Body of pancreas (tissue), 4 donors: ENCODE data around the gene CENPF. TPM values are rescaled to one million over a fixed set of nuclear protein-coding genes. Genes with fewer than 3 reads are reported as not detected.
A peak's percentile ranks its signal among the peaks of the same experiment; 100 is the strongest.

Experiments
- ATAC-seq: fragments of 150-250 bp; one replicate; pipeline ENCODE4 v1.9.1; 2016
- DNase-seq, 4 donors: peaks; one replicate each; pipeline ENCODE4 v3.0.0-alpha.2; 2019
- H3K27ac ChIP-seq, 4 donors: fragments of 200-600 bp; sonication (generic); 1 replicate in 3 of 4; 2 replicates in 1 of 4; pipeline versions ENCODE4 v1.5.1 to v1.6.1; 2016 to 2019; ENCODE audit warnings: mild to moderate bottlenecking in 1 of 4, mixed read lengths in 1 of 4, moderate library complexity in 1 of 4
- H3K27me3 ChIP-seq, 2 donors: fragments of 200-600 bp; sonication (generic); one replicate each; pipeline ENCODE4 v1.6.0; 2016; ENCODE audit warnings: mild to moderate bottlenecking in 1 of 2
- H3K36me3 ChIP-seq, 2 donors: fragments of 200-600 bp; sonication (generic); replicated peaks in 1 of 2; 2 replicates each; pipeline ENCODE4 v1.5.1; 2016; ENCODE audit warnings: low read depth in 2 of 2; ENCODE audit not compliant: insufficient read depth in 1 of 2
- H3K4me1 ChIP-seq: fragments of 200-600 bp; sonication (generic); one replicate; pipeline ENCODE4 v1.6.0; 2016
- H3K4me3 ChIP-seq, 2 donors: fragments of 200-600 bp; sonication (generic); 1 replicate in 1 of 2; 2 replicates in 1 of 2; pipeline ENCODE4 v1.5.1; 2016 to 2019
- H3K9me3 ChIP-seq, 3 donors: fragments of 200-600 bp; sonication (generic); 1 replicate in 2 of 3; 2 replicates in 1 of 3; pipeline ENCODE4 v1.5.1; 2016
- POLR2A ChIP-seq, 3 donors: fragments of 450-650 bp; IDR thresholded peaks; one replicate each; pipeline ENCODE4 v1.6.1; 2016; ENCODE audit warnings: antibody characterized with exemption in 3 of 3, mild to moderate bottlenecking in 2 of 3
- WGBS, 2 donors: methylation state at CpG; one replicate each; pipeline ENCODE4 v1.1.5; 2017; 5-methylcytosine and 5-hydroxymethylcytosine counted together
- intact Hi-C: fragments of 100-400 bp; cut with DNase I; formaldehyde crosslinking; loops from one replicate; pipeline ENCODE4 v1.15.1; 2023
- total RNA-seq, 2 donors: library from RNA; depleted of rRNA; stranded (reverse); fragments of >200 nt; gene quantifications; one replicate each; pipeline ENCODE4 v1.1.0, GENCODE V29; 2016
- TF ChIP-seq, protein P1 (sequence below), 7 experiments: fragments of 450-650 bp in 4 of 7; fragments of 200-600 bp in 3 of 7; sonication (generic) in 3 of 7; IDR thresholded peaks; one replicate each; pipeline ENCODE4 v1.5.1; 2016 to 2019; ENCODE audit warnings: antibody characterized with exemption in 7 of 7

CENPF gene
- total RNA-seq, 2 donors from 2014 or later, result under 0.01 TPM; not detected in 1

DNA sequence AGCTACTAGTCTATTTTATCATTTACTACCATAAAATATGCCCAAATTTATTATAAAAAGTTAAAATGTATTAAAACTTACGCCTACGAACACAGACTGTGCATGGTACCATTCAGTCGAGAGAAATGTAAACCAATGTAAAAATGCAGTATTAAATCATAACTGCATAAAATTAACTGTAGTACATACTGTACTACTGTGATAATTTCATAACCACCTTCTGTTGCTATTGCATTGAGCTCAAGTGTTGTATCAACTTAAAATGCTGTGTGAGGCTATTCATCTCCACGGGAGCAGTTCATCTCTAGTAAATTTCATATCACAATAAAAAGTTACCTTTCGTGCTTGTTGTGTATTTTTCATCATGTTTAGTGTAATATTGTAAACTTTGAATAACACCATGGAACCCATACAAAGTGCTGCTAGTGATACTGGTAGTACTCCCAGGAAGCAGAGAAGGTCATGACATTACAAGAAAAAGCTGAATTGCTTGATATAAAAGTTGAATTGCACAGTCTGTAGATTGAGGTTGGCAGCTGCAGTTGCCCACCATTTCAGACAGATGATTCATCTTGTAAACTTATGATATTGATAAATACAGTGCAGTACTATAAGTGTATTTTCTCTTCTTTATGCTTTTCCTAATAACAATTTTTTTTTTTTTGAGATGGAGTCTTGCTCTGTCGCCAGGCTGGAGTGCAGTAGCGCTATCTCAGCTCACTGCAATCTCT, 19.0 kb upstream of the CENPF start:
- DNase-seq, result no peak
- TF ChIP-seq, protein P1, sequence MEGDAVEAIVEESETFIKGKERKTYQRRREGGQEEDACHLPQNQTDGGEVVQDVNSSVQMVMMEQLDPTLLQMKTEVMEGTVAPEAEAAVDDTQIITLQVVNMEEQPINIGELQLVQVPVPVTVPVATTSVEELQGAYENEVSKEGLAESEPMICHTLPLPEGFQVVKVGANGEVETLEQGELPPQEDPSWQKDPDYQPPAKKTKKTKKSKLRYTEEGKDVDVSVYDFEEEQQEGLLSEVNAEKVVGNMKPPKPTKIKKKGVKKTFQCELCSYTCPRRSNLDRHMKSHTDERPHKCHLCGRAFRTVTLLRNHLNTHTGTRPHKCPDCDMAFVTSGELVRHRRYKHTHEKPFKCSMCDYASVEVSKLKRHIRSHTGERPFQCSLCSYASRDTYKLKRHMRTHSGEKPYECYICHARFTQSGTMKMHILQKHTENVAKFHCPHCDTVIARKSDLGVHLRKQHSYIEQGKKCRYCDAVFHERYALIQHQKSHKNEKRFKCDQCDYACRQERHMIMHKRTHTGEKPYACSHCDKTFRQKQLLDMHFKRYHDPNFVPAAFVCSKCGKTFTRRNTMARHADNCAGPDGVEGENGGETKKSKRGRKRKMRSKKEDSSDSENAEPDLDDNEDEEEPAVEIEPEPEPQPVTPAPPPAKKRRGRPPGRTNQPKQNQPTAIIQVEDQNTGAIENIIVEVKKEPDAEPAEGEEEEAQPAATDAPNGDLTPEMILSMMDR (IDR thresholded peaks at IDR 0.05), result no peak
- no peak for TF ChIP-seq POLR2A (IDR thresholded peaks at IDR 0.05)
- Histone ChIP-seq H3K27ac (no peak overlapping the region), H3K36me3 (no peaks in the 10 kb centered on the region), H3K4me3 (no peak overlapping the region), H3K4me1 (no peaks in the 10 kb centered on the region), H3K9me3 (no peaks in the 10 kb centered on the region), H3K27me3 (no peaks in the 10 kb centered on the region)
- ATAC-seq, result no peak
- 74 to 78% methylated on average over 7 of the region's 7 CpGs for WGBS, 2 donors
- intact Hi-C loops, result loop anchor here (10.0 kb wide), 1 partner anchor 249 kb away; no protein-coding TSS in a partner anchor

DNA sequence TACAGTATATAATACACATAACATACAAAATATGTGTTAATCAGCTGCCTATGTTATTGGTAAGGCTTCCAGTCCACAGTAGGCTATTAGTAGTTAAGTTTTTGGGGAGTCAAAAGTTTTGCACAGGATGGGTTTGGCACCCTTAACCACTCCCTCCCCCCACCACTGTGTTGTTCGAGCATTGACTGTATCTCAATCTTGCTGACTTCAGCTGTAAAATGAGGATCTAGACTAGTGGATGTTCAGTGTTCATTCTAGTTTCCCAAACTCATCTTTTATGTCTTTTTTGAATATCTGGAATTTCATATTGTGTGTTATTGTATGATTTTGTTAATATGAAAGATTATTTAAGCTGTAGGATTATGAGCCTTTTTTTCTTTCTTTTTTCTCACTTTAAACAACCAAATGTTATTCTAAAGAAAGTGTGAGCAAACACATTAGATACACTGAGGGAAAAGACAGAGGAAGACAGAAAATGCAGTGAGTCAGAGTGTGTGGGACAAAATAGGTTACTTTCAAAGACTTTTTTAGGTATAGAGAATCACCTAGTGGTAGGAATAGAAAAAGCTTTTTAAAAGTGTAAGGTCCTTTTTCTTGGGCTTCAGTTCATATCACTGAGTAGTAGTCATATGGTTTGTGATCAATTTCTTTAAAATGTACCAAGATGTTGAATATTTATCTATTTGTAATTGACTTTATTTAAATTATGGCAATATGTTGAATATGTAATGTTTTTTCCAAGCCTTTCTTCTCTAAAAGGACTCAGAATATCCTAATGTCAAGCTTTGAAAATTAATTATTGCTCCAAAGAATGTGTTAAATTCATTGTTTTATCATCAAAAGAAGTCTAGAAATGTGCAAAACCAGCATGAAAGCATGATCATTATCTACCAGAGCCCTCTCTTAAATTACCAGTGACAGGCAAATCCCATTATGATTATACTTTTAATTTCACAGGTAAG, 17.9 kb upstream of the CENPF start:
- intact Hi-C loops, result loop anchor here (10.0 kb wide), 1 partner anchor 250 kb away; no protein-coding TSS in a partner anchor
- 40 to 48% methylated on average over 1 of the region's 1 CpG for WGBS, 2 donors

DNA sequence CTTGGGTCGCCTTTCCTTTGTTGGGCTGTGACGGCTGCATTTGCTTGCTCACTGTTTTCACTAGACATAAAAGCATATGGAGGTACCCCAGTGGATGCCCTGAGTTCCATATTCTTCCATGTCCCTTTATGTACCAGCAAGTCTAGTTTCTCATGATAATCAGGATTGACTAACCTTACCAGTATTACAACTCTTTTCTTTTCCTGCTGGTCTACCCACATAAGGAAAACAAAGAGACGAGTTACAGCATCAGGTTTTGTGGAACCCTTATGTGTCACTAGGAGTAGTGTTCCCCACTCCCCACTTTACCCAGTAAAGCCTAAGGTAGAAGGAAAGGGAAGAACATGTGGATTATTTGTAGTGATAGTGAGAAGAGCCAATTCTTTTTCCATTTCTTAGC, 16.4 kb upstream of the CENPF start:
- H3K27ac ChIP-seq, result no peak overlapping the region
- H3K4me3 ChIP-seq, result no peak overlapping the region
- ATAC-seq (no peak), DNase-seq (no peak)
- H3K9me3 ChIP-seq, result no peaks in the 10 kb centered on the region
- no peaks in the 10 kb centered on the region for H3K4me1 ChIP-seq
- WGBS, 2 donors, result 47 to 75% methylated on average over 3 of the region's 3 CpGs
- TF ChIP-seq POLR2A (IDR thresholded peaks at IDR 0.05), result no peak
- TF ChIP-seq, protein P1 (IDR thresholded peaks at IDR 0.05), result no peak
- no peaks in the 10 kb centered on the region for H3K36me3 ChIP-seq
- no peaks in the 10 kb centered on the region for H3K27me3 ChIP-seq
- intact Hi-C loops, result loop anchor here (10.0 kb wide), 1 partner anchor 252 kb away; no protein-coding TSS in a partner anchor

More for the DNA sequence above, 17.9 kb upstream of the CENPF start:
- Histone ChIP-seq H3K4me3 (no peak overlapping the region), H3K9me3 (no peaks in the 10 kb centered on the region), H3K27ac (no peak overlapping the region), H3K27me3 (no peaks in the 10 kb centered on the region), H3K4me1 (no peaks in the 10 kb centered on the region), H3K36me3 (no peaks in the 10 kb centered on the region)
- no peak for TF ChIP-seq POLR2A (IDR thresholded peaks at IDR 0.05)
- TF ChIP-seq, protein P1 (IDR thresholded peaks at IDR 0.05), result peak; percentile 17 to 89 (median 74)
- ATAC-seq (peak; percentile 83), DNase-seq (no peak)

DNA sequence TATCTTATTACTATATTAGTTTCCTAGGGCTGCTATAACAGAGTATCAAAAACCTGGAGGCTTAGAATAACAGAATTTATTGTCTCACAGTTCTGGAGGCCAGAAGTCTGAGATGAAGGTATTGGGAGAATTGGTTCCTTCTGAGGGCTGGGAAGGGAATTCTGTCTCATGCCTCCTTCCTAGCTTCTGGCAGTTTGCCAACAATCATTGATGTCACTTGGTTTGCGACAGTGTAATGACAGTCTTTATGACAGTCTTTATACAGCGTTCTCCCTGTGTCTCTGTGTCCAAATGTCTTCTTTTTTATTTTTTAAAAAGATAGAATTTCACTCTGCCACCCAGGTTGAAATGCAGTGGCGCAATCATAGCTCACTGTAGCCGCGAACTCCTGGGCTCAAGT, 15.8 kb upstream of the CENPF start:
- H3K27ac ChIP-seq, result no peak overlapping the region
- TF ChIP-seq POLR2A (IDR thresholded peaks at IDR 0.05), result no peak
- TF ChIP-seq, protein P1 (IDR thresholded peaks at IDR 0.05), result no peak
- DNase-seq (no peak), ATAC-seq (no peak)
- WGBS, 2 donors, result 80 to 83% methylated on average over 5 of the region's 5 CpGs
- H3K4me1 ChIP-seq, result no peaks in the 10 kb centered on the region
- intact Hi-C loops, result loop anchor here (10.0 kb wide), 1 partner anchor 252 kb away; no protein-coding TSS in a partner anchor
- H3K4me3 ChIP-seq, result no peak overlapping the region
- H3K36me3 ChIP-seq, result no peaks in the 10 kb centered on the region
- H3K27me3 ChIP-seq, result no peaks in the 10 kb centered on the region
- H3K9me3 ChIP-seq, result no peaks in the 10 kb centered on the region
